Thyroid gland (tissue), 4 donors: ENCODE results near the gene SRGAP1.

Experiments
- POLR2A ChIP-seq, 2 donors: fragments of 450-650 bp; IDR thresholded peaks; one replicate each; pipeline ENCODE4 v1.6.1; 2017; ENCODE audit warnings: antibody characterized with exemption in 2 of 2, mild to moderate bottlenecking in 2 of 2, moderate library complexity in 1 of 2
- TF ChIP-seq, protein P1 (sequence below), 6 experiments: fragments of 200-600 bp in 3 of 6; fragments of 450-650 bp in 3 of 6; sonication (generic) in 3 of 6; IDR thresholded peaks; one replicate each; pipeline ENCODE4 v1.5.1; 2016 to 2019; ENCODE audit warnings: antibody characterized with exemption in 6 of 6, mild to moderate bottlenecking in 2 of 6, inconsistent platforms in 1 of 6, moderate library complexity in 1 of 6

DNA sequence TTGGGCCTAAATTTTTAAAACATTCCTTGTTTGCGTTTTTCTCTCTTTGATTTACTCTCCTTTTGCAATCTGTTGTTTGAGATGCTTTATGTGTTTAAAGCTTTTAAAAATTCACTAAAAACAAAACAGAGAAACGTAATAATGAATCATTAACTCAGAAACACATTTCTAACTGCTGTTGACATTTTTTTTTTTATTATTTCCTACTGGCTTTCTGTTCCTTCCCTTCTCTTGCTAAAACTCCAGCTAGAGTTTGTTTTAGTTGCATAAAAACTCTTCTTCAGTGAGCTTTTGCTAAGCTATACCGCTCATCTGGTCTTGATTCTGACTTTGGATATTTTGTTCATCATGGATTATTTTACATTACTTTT is 29.0 kb upstream of the SRGAP1 start:
- no peak for TF ChIP-seq POLR2A (IDR thresholded peaks at IDR 0.05)
- TF ChIP-seq, protein P1, sequence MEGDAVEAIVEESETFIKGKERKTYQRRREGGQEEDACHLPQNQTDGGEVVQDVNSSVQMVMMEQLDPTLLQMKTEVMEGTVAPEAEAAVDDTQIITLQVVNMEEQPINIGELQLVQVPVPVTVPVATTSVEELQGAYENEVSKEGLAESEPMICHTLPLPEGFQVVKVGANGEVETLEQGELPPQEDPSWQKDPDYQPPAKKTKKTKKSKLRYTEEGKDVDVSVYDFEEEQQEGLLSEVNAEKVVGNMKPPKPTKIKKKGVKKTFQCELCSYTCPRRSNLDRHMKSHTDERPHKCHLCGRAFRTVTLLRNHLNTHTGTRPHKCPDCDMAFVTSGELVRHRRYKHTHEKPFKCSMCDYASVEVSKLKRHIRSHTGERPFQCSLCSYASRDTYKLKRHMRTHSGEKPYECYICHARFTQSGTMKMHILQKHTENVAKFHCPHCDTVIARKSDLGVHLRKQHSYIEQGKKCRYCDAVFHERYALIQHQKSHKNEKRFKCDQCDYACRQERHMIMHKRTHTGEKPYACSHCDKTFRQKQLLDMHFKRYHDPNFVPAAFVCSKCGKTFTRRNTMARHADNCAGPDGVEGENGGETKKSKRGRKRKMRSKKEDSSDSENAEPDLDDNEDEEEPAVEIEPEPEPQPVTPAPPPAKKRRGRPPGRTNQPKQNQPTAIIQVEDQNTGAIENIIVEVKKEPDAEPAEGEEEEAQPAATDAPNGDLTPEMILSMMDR (IDR thresholded peaks at IDR 0.05): no peak
